Measurements from ENCODE around the gene TMEM62. TPM values are rescaled to one million over a fixed set of nuclear protein-coding genes. Genes with fewer than 3 reads are reported as not detected.

The TMEM62 gene
- polyA plus RNA-seq, 2 donors, result 7.6 to 12.8 TPM

DNA sequence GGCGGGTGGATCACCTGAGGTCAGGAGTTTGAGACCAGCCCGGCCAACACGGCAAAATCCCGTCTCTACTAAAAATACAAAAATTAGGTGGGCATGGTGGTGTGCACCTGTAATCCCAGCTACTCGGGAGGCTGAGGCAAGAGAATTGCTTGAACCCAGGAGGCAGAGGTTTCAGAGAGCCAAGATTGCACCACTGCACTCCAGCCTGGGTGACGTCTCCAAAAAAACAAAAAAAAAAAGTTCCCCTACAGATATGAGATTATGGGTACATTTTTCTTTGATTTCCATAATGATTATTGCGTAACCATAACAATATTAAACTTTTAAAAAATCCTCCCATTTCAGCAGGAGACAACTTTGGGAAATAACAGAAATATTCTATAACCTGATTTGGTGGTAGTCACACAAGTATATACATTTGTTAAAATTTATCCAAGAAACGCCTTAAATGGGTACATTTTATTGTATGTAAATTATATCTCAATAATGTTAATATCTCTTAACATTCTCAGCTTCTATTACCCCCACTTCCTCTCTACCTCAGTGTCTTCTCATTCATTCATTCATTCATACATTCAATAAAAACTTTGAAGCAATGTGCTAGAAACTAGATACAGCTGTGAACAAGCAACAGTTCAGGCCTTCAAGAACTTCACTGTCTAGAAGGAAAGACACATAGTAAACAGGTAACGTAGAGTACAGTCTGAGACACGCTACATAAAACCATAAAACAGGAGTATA is 34.1 kb upstream of the TMEM62 start:
- no peaks in the 10 kb centered on the region for H3K4me1 ChIP-seq (ENCODE audit: control insufficient read depth in 2 of 2, insufficient read depth in 2 of 2, low read length in 1 of 2)
- no peaks in the 10 kb centered on the region for H3K27me3 ChIP-seq (ENCODE audit: control insufficient read depth in 1 of 2, insufficient read depth in 2 of 2, low read length in 2 of 2)
- no peak overlapping the region for H3K27ac ChIP-seq (ENCODE audit: low read depth in 2 of 2, low read length in 1 of 2)
- WGBS, 2 donors, result 97 to 98% methylated on average over 10 of the region's 10 CpGs
- H3K9me3 ChIP-seq (ENCODE audit: control insufficient read depth in 2 of 2, insufficient read depth in 1 of 2, low read depth in 1 of 2, low read length in 1 of 2), result no peaks in the 10 kb centered on the region
- no peaks in the 10 kb centered on the region for H3K36me3 ChIP-seq (ENCODE audit: control insufficient read depth in 2 of 2, insufficient read depth in 2 of 2, low read length in 1 of 2)
- no peak overlapping the region for H3K4me3 ChIP-seq (ENCODE audit: low read depth in 1 of 2, low read length in 2 of 2)

DNA sequence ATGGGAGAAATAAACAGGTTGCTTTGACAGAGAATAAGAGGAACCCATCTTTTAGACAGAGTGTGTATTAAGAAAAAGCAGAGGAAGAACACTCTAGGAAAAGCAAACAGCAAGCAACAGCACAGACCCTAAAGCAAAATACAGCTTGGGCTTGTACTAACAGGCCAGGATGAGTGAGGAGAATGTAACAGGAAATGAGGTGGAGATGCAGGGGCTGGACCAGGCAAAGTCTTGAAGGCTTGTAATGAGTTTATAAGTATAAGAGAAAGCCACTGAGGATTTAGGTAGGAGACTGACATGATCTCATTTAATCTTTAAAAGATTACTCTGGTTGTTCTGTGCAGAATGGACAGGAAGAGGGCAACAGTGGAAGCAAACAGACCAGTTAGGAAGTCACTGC is 32.4 kb upstream of the TMEM62 start:
- no peak overlapping the region for H3K27ac ChIP-seq (ENCODE audit: low read depth in 2 of 2, low read length in 1 of 2)
- no peaks in the 10 kb centered on the region for H3K9me3 ChIP-seq (ENCODE audit: control insufficient read depth in 2 of 2, insufficient read depth in 1 of 2, low read depth in 1 of 2, low read length in 1 of 2)
- no peaks in the 10 kb centered on the region for H3K27me3 ChIP-seq (ENCODE audit: control insufficient read depth in 1 of 2, insufficient read depth in 2 of 2, low read length in 2 of 2)
- H3K4me3 ChIP-seq (ENCODE audit: low read depth in 1 of 2, low read length in 2 of 2), result no peak overlapping the region
- H3K4me1 ChIP-seq (ENCODE audit: control insufficient read depth in 2 of 2, insufficient read depth in 2 of 2, low read length in 1 of 2), result no peaks in the 10 kb centered on the region
- H3K36me3 ChIP-seq (ENCODE audit: control insufficient read depth in 2 of 2, insufficient read depth in 2 of 2, low read length in 1 of 2), result no peaks in the 10 kb centered on the region

DNA sequence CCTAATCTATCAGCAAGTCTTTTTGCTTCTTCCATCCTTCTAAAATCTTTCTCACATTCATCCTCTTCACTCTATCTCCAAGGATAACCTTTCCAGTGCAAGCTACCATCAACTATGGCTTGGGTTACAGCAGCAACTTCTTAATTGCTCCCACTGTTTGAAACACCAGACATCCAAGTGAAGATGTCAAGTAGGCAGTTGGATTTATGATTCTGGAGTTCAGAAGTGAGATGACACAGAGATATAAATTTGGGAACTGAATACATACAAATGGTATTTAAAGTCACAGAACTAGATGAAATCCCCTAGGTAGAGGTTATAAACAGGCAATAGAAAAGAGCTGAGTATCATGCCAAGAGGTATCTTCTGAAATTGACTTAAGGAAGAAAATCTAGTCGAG is 31.2 kb upstream of the TMEM62 start:
- no peaks in the 10 kb centered on the region for H3K4me1 ChIP-seq (ENCODE audit: control insufficient read depth in 2 of 2, insufficient read depth in 2 of 2, low read length in 1 of 2)
- H3K4me3 ChIP-seq (ENCODE audit: low read depth in 1 of 2, low read length in 2 of 2), result no peak overlapping the region
- H3K9me3 ChIP-seq (ENCODE audit: control insufficient read depth in 2 of 2, insufficient read depth in 1 of 2, low read depth in 1 of 2, low read length in 1 of 2), result no peaks in the 10 kb centered on the region
- WGBS, 2 donors, result 90 to 95% methylated on average over 1 of the region's 1 CpG
- H3K27ac ChIP-seq (ENCODE audit: low read depth in 2 of 2, low read length in 1 of 2), result no peak overlapping the region
- no peaks in the 10 kb centered on the region for H3K36me3 ChIP-seq (ENCODE audit: control insufficient read depth in 2 of 2, insufficient read depth in 2 of 2, low read length in 1 of 2)
- H3K27me3 ChIP-seq (ENCODE audit: control insufficient read depth in 1 of 2, insufficient read depth in 2 of 2, low read length in 2 of 2), result no peaks in the 10 kb centered on the region

DNA sequence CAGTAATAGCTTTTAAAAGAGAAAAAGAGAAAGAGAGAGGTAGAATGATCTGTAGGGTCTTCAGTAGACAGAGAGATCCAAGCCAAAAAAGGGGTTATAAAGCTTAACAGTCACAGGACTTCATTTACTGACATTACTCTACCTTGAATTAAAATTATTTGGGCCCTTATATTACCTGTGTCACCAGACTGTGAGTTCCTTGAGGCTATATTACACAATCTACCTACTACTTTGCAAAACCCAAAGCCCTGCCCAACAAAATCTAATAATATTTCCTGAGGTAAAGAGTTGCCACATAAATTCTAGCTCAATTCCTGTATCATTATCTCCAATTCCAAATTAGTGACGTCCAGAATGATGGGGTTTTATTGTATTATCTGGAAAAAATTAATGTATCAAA is 29.5 kb upstream of the TMEM62 start:
- no peaks in the 10 kb centered on the region for H3K9me3 ChIP-seq (ENCODE audit: control insufficient read depth in 2 of 2, insufficient read depth in 1 of 2, low read depth in 1 of 2, low read length in 1 of 2)
- no peaks in the 10 kb centered on the region for H3K36me3 ChIP-seq (ENCODE audit: control insufficient read depth in 2 of 2, insufficient read depth in 2 of 2, low read length in 1 of 2)
- no peaks in the 10 kb centered on the region for H3K27me3 ChIP-seq (ENCODE audit: control insufficient read depth in 1 of 2, insufficient read depth in 2 of 2, low read length in 2 of 2)
- no peak overlapping the region for H3K27ac ChIP-seq (ENCODE audit: low read depth in 2 of 2, low read length in 1 of 2)
- no peaks in the 10 kb centered on the region for H3K4me1 ChIP-seq (ENCODE audit: control insufficient read depth in 2 of 2, insufficient read depth in 2 of 2, low read length in 1 of 2)
- no peak overlapping the region for H3K4me3 ChIP-seq (ENCODE audit: low read depth in 1 of 2, low read length in 2 of 2)
- 43% methylated on average over 1 of the region's 1 CpG for WGBS, 2 donors

DNA sequence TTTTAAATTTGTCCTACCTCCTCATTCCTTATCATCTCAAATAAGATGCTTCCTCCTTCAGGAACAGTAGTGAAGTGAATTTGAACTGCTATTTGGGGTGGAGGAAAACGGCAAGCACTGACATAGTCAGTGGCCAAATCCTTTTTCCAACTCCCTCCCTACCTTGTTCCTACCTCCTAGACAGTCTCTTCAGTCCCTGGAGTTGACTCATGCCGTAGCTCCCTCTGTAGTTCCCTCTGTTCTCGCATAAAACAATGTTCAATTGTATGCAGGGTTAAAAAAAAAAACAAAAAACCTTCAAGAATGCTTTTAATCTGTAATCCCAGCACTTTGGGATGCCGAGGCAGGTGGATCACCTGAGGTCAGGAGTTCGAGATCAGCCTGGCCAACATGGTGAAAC is 29.0 kb upstream of the TMEM62 start:
- WGBS, 2 donors, result 46 to 47% methylated on average over 5 of the region's 5 CpGs
- H3K27me3 ChIP-seq (ENCODE audit: control insufficient read depth in 1 of 2, insufficient read depth in 2 of 2, low read length in 2 of 2), result no peaks in the 10 kb centered on the region
- H3K27ac ChIP-seq (ENCODE audit: low read depth in 2 of 2, low read length in 1 of 2), result no peak overlapping the region
- no peaks in the 10 kb centered on the region for H3K36me3 ChIP-seq (ENCODE audit: control insufficient read depth in 2 of 2, insufficient read depth in 2 of 2, low read length in 1 of 2)
- no peak overlapping the region for H3K4me3 ChIP-seq (ENCODE audit: low read depth in 1 of 2, low read length in 2 of 2)
- no peaks in the 10 kb centered on the region for H3K9me3 ChIP-seq (ENCODE audit: control insufficient read depth in 2 of 2, insufficient read depth in 1 of 2, low read depth in 1 of 2, low read length in 1 of 2)
- no peaks in the 10 kb centered on the region for H3K4me1 ChIP-seq (ENCODE audit: control insufficient read depth in 2 of 2, insufficient read depth in 2 of 2, low read length in 1 of 2)

DNA sequence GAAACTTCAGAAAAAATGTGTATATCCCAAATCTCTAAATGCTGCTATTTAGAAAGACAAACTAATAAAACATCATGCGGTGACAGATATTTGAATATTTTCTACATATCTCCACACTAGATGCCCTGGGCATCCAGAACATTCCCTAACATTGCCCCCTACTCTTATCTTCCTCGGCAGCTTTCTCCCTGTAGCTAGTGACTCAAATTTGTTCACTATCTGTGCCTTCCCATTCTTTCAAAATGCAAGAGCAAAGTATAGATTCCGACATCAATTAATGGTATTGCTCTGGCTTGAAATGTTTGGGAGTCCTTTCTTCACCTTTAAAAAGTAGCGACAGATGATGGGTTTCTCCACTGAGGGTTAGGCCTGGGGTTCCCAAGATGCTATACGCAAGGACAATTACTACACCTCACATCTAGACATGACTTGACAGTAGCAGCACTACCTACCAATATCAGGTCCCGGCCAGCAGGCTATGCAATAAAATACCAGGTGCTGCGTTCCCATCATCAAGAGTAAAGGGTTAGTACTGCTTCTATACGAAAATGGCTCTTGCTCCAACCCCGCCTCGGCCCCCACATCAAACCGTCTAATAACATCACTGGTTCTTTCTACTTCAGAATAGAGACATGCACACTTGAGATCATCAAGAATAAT is 28.2 kb upstream of the TMEM62 start:
- no peaks in the 10 kb centered on the region for H3K9me3 ChIP-seq (ENCODE audit: control insufficient read depth in 2 of 2, insufficient read depth in 1 of 2, low read depth in 1 of 2, low read length in 1 of 2)
- peak overlapping the region; percentile 76 to 86 for H3K4me3 ChIP-seq (ENCODE audit: low read depth in 1 of 2, low read length in 2 of 2)
- H3K27me3 ChIP-seq (ENCODE audit: control insufficient read depth in 1 of 2, insufficient read depth in 2 of 2, low read length in 2 of 2), result no peaks in the 10 kb centered on the region
- 10 to 12% methylated on average over 11 of the region's 11 CpGs for WGBS, 2 donors
- no peaks in the 10 kb centered on the region for H3K36me3 ChIP-seq (ENCODE audit: control insufficient read depth in 2 of 2, insufficient read depth in 2 of 2, low read length in 1 of 2)
- H3K27ac ChIP-seq (ENCODE audit: low read depth in 2 of 2, low read length in 1 of 2), result peak overlapping the region; percentile 90 to 92
- no peaks in the 10 kb centered on the region for H3K4me1 ChIP-seq (ENCODE audit: control insufficient read depth in 2 of 2, insufficient read depth in 2 of 2, low read length in 1 of 2)

DNA sequence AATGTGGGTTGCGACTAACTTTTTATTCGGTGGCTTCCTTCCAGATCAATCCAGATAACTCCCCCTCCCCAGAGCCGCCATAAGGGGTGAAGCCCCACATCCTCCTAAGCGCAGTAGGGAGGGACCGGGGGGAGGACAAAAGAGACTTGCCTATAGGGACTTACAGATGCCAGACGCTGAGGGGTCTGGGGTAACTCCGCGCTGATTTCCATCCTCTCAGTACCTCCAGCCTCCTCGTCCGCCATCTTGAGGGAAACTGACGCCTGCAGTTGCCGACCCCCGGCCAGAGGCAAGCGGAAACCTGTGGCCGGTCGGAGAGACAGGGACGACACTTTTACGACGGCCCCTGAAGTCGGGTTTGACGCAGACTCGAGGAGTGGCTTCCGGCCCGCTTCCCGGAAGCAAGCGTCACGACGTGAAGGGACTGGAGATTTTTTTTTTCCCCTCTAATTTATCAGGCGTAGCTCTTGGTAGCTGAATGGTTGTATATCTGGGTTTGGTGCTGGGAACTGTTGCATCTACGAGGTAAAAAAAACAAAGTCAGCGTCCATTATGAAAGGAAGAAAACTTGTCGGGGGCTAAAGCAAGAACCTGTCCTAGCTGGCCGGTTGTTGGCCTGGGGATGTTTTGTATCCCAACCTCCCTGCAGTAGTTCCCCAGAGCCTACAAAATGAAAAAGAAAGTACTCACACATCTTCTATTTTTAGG is 27.5 kb upstream of the TMEM62 start, which contains the start of gene UBR1:
Gene UBR1, minus strand, starts transcription at position 261 of the 708 bp plus-strand sequence. Its CDS starts 16 bp downstream, at position 245.
- no peaks in the 10 kb centered on the region for H3K36me3 ChIP-seq (ENCODE audit: control insufficient read depth in 2 of 2, insufficient read depth in 2 of 2, low read length in 1 of 2)
- H3K9me3 ChIP-seq (ENCODE audit: control insufficient read depth in 2 of 2, insufficient read depth in 1 of 2, low read depth in 1 of 2, low read length in 1 of 2), result no peaks in the 10 kb centered on the region
- no peaks in the 10 kb centered on the region for H3K4me1 ChIP-seq (ENCODE audit: control insufficient read depth in 2 of 2, insufficient read depth in 2 of 2, low read length in 1 of 2)
- H3K27ac ChIP-seq (ENCODE audit: low read depth in 2 of 2, low read length in 1 of 2), result peak within 1 kb of the TSS; percentile 90 to 92
- no peaks in the 10 kb centered on the region for H3K27me3 ChIP-seq (ENCODE audit: control insufficient read depth in 1 of 2, insufficient read depth in 2 of 2, low read length in 2 of 2)
- H3K4me3 ChIP-seq (ENCODE audit: low read depth in 1 of 2, low read length in 2 of 2), result peak within 1 kb of the TSS; percentile 76 to 86
- WGBS, 2 donors, result 0% methylated on average over 33 of the region's 33 CpGs

DNA sequence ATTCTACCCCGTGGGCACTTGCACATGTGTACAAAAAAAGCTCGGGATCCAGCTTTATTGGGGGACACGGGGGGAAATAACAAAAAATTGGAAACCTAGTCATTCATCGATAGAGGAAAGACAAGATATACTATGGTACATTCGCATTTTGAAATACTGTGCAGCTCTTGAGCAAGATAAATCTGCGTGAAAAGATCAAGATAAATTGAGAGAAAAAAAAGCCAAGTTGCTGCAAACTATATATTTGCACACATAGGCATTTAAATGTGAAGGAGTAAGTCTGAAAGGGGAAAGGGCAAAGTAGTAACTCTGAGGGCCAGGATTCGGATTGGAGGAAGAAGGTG is 26.9 kb upstream of the TMEM62 start:
- no peaks in the 10 kb centered on the region for H3K4me1 ChIP-seq (ENCODE audit: control insufficient read depth in 2 of 2, insufficient read depth in 2 of 2, low read length in 1 of 2)
- peak overlapping the region; percentile 76 to 86 for H3K4me3 ChIP-seq (ENCODE audit: low read depth in 1 of 2, low read length in 2 of 2)
- peak overlapping the region; percentile 90 to 92 for H3K27ac ChIP-seq (ENCODE audit: low read depth in 2 of 2, low read length in 1 of 2)
- WGBS, 2 donors, result 15 to 22% methylated on average over 7 of the region's 7 CpGs
- no peaks in the 10 kb centered on the region for H3K9me3 ChIP-seq (ENCODE audit: control insufficient read depth in 2 of 2, insufficient read depth in 1 of 2, low read depth in 1 of 2, low read length in 1 of 2)
- H3K27me3 ChIP-seq (ENCODE audit: control insufficient read depth in 1 of 2, insufficient read depth in 2 of 2, low read length in 2 of 2), result no peaks in the 10 kb centered on the region
- H3K36me3 ChIP-seq (ENCODE audit: control insufficient read depth in 2 of 2, insufficient read depth in 2 of 2, low read length in 1 of 2), result no peaks in the 10 kb centered on the region

DNA sequence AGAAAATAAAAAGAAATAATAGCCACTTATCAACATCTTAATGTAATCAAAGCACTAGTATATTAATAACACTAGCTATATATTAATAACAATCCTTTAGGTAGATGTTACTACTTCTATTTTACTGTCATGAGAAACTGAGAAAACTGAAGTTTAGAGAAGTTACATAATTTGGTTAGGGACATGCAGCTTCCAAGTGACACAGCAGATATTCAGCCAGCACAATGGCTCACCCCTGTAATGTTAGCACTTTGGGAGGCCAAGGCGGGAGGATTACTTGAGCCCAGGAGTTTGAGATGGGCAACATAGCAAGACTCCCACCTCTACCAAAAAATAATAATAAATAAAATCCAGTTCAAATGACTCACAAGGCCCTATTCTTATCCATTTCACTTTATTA is 25.6 kb upstream of the TMEM62 start:
- WGBS, 2 donors, result 95% methylated on average over 1 of the region's 1 CpG
- H3K36me3 ChIP-seq (ENCODE audit: control insufficient read depth in 2 of 2, insufficient read depth in 2 of 2, low read length in 1 of 2), result no peaks in the 10 kb centered on the region

More for the DNA sequence above, 25.6 kb upstream of the TMEM62 start:
- Histone ChIP-seq H3K4me1 (ENCODE audit: control insufficient read depth in 2 of 2, insufficient read depth in 2 of 2, low read length in 1 of 2) (no peaks in the 10 kb centered on the region), H3K9me3 (ENCODE audit: control insufficient read depth in 2 of 2, insufficient read depth in 1 of 2, low read depth in 1 of 2, low read length in 1 of 2) (no peaks in the 10 kb centered on the region), H3K27ac (ENCODE audit: low read depth in 2 of 2, low read length in 1 of 2) (no peak overlapping the region), H3K4me3 (ENCODE audit: low read depth in 1 of 2, low read length in 2 of 2) (no peak overlapping the region), H3K27me3 (ENCODE audit: control insufficient read depth in 1 of 2, insufficient read depth in 2 of 2, low read length in 2 of 2) (no peaks in the 10 kb centered on the region)
